Measurements from ENCODE around the gene IWS1.
"Not testable (repeated sequence)": the region's sequence is repeated elsewhere in the genome, so short reads cannot be mapped to it uniquely, and the experiment has no call there.

The IWS1 gene

GRCh38 chr2:127453392-127454171, 72.7 kb downstream of the IWS1 start:
- Histone ChIP-seq H3K36me3 (ENCODE audit: control insufficient read depth, insufficient read depth, low read length) (no peaks in the 10 kb centered on the region), H3K27me3 (replicated peaks; ENCODE audit: control insufficient read depth, insufficient read depth, low read length) (no peaks in the 10 kb centered on the region), H3K4me3 (replicated peaks; ENCODE audit: low read depth, low read length) (no peak overlapping the region)
- peak; percentile 15 for TF ChIP-seq CTCF (IDR thresholded peaks at IDR 0.05; ENCODE audit: insufficient read depth, low read length, poor library complexity, severe bottlenecking)
- DNase-seq (ENCODE audit: extremely low read depth, insufficient read length), result no peak

GRCh38 chr2:127453013-127453391, 73.3 kb downstream of the IWS1 start:
- Histone ChIP-seq H3K36me3 (ENCODE audit: control insufficient read depth, insufficient read depth, low read length) (no peaks in the 10 kb centered on the region), H3K4me3 (replicated peaks; ENCODE audit: low read depth, low read length) (no peak overlapping the region), H3K27me3 (replicated peaks; ENCODE audit: control insufficient read depth, insufficient read depth, low read length) (no peaks in the 10 kb centered on the region)
- TF ChIP-seq CTCF (IDR thresholded peaks at IDR 0.05; ENCODE audit: insufficient read depth, low read length, poor library complexity, severe bottlenecking), result no peak
- DNase-seq (ENCODE audit: extremely low read depth, insufficient read length), result no peak

- H3K27me3 ChIP-seq (replicated peaks; ENCODE audit: control insufficient read depth, insufficient read depth, low read length); DNase-seq (ENCODE audit: extremely low read depth, insufficient read length); H3K36me3 ChIP-seq (ENCODE audit: control insufficient read depth, insufficient read depth, low read length); H3K4me3 ChIP-seq (replicated peaks; ENCODE audit: low read depth, low read length): not testable (repeated sequence)
Observed at GRCh38 chr2:127452423-127452822, 73.9 kb downstream of the IWS1 start.

GRCh38 chr2:127451981-127452380, 74.3 kb downstream of the IWS1 start:
- no peak for TF ChIP-seq CTCF (IDR thresholded peaks at IDR 0.05; ENCODE audit: insufficient read depth, low read length, poor library complexity, severe bottlenecking)
- Histone ChIP-seq H3K4me3 (replicated peaks; ENCODE audit: low read depth, low read length) (no peak overlapping the region), H3K27me3 (replicated peaks; ENCODE audit: control insufficient read depth, insufficient read depth, low read length) (no peaks in the 10 kb centered on the region), H3K36me3 (ENCODE audit: control insufficient read depth, insufficient read depth, low read length) (no peaks in the 10 kb centered on the region)
- DNase-seq (ENCODE audit: extremely low read depth, insufficient read length), result no peak

GRCh38 chr2:127449898-127450297, 76.4 kb downstream of the IWS1 start:
- Histone ChIP-seq H3K36me3 (ENCODE audit: control insufficient read depth, insufficient read depth, low read length) (no peaks in the 10 kb centered on the region), H3K4me3 (replicated peaks; ENCODE audit: low read depth, low read length) (no peak overlapping the region), H3K27me3 (replicated peaks; ENCODE audit: control insufficient read depth, insufficient read depth, low read length) (no peaks in the 10 kb centered on the region)
- no peak for TF ChIP-seq CTCF (IDR thresholded peaks at IDR 0.05; ENCODE audit: insufficient read depth, low read length, poor library complexity, severe bottlenecking)
- DNase-seq (ENCODE audit: extremely low read depth, insufficient read length), result no peak

- no peak for TF ChIP-seq CTCF (IDR thresholded peaks at IDR 0.05; ENCODE audit: insufficient read depth, low read length, poor library complexity, severe bottlenecking)
- Histone ChIP-seq H3K27me3 (replicated peaks; ENCODE audit: control insufficient read depth, insufficient read depth, low read length) (no peaks in the 10 kb centered on the region), H3K4me3 (replicated peaks; ENCODE audit: low read depth, low read length) (no peak overlapping the region), H3K36me3 (ENCODE audit: control insufficient read depth, insufficient read depth, low read length) (no peaks in the 10 kb centered on the region)
- DNase-seq (ENCODE audit: extremely low read depth, insufficient read length), result no peak
Observed at GRCh38 chr2:127449414-127449813, 76.9 kb downstream of the IWS1 start.

Measured in GM06990 (cell line).